GM12891 (cell line): ENCODE data around the gene PLD1.

Source experiments
- POLR2AphosphoS5 ChIP-seq: IDR thresholded peaks from 2 replicates; pipeline ENCODE4 v1.6.1; 2011; ENCODE audit warnings: low read depth, low read length, control low read depth
- TAF1 ChIP-seq: IDR thresholded peaks from 2 replicates; pipeline ENCODE4 v1.6.1; 2011; ENCODE audit warnings: low read depth, low read length, control low read depth

DNA sequence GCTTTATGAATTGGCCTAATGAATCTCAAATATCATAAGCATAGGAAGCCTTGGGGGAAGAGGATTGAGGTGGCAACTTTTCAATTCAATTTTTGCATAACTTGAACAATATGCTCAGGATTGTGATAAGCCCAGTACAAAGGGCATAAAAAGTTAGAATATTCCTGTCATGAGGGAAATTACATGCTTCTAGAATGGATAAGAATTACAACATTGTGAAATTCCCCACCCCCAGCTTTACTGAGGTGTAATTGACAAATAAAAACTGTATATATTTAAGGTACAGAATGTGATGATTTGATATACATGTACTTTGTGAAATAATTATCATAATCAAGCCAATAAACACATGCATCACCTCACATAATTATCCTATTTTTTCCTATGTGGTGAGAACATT is 217.5 kb downstream of the PLD1 start:
- TF ChIP-seq TAF1 (no peak), POLR2AphosphoS5 (no peak)
